Measurements from ENCODE around the gene LRP5.
"Not testable (repeated sequence)": the region's sequence is repeated elsewhere in the genome, so short reads cannot be mapped to it uniquely, and the experiment has no call there.

LRP5 gene

DNA sequence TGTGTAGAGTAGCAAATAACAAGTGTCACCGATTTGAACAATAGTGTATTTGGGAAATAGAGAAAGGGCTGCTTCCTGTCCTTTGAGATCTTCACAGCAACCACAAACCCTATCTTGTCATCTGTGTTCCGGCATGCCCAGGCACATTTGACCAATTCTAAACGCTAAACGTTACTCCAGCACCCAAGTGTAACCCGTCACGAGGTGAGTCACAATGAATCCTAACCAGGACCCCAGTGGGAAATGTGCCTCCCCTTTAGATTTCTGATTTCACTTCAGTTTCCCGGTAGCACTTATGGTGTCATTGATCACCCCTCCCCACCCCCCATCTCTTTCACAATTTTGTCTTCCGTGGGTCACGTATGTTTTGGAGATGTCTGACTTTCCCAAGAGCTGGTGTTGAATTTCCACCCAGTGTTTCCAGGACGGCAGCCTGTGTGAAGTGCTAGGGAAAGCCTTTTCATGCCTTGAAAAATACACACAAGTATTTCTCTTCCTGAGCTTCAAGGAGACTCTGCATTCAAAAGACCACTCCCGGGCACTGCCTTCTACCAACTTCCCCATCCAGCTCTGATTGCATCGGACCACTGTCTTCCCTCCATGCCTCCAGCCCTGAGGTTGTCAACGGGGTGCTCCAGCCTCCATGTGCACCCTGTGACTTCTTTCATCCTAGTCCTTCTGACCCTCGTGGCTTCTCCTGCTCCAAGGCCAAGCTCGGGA lies 30.1 kb upstream of the LRP5 start:
- DNase-seq (ENCODE audit: low read depth) = no peak

GRCh38 chr11:68282861-68283230 lies 29.5 kb upstream of the LRP5 start:
- DNase-seq (ENCODE audit: low read depth) = no peak

DNA sequence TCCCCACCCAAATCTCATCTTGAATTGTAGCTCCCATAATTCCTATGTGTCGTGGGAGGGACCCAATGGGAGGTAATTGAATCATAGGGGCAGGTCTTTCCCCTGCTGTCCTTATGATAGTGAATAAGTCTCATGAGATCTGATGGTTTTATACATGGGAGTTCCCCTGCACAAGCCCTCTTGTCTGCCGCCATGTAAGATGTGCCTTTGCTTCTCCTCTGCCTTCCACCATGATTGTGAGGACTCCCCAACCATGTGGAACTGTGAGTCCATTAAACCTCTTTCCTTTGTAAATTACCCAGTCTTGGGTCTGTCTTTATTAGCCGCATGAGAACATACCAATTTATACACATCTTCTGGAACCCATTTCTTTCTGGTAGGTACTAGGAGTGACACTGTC lies 27.8 kb upstream of the LRP5 start:
- not testable (repeated sequence) for DNase-seq (ENCODE audit: low read depth)

DNA sequence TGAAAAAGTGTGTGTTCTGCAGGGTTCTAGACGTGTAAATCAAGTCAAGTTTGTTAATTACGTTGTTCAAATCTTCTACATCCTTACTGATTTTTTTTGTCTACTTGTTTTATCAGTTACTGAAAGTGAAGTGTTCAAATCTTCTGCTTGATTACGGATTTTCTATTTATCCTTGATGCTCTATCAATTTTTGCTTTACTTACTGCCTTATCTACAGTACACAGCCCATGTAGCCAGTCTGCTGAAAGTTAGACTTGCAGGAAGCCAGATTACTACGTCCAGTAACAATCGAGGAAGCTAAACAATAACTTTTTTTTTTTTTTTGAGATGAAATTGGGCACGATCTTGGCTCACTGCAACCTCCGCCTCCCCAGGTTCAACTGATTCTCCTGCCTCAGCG lies 25.0 kb upstream of the LRP5 start:
- DNase-seq (ENCODE audit: low read depth) = no peak

GRCh38 chr11:68289456-68289855 lies 22.9 kb upstream of the LRP5 start:
- DNase-seq (ENCODE audit: low read depth) = no peak

- no peak for DNase-seq (ENCODE audit: low read depth)
Measured at GRCh38 chr11:68293708-68294107, 18.7 kb upstream of the LRP5 start.

GRCh38 chr11:68295271-68295670 lies 17.1 kb upstream of the LRP5 start:
- DNase-seq (ENCODE audit: low read depth) = no peak

DNA sequence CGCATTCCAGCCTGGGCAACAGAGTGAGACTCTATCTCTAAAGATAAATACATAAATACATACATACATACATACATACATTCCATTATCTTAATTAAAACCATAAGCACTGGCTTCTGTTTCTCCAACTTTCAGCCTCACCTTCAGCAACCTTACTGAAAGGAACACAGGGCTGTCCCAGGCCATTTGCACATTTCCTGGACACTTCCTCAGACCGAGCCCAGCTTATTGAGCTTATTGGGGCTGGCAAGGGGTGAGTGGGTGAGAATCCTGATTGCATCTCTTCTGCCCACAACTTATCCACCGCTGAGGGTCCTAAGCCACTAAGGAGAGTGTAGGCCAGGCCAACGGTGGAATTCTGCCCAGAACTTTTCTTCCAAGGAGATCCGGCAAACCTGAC lies 16.5 kb upstream of the LRP5 start:
- no peak for DNase-seq (ENCODE audit: low read depth)

GRCh38 chr11:68296344-68297051 lies 15.9 kb upstream of the LRP5 start:
- no peak for DNase-seq (ENCODE audit: low read depth)

DNA sequence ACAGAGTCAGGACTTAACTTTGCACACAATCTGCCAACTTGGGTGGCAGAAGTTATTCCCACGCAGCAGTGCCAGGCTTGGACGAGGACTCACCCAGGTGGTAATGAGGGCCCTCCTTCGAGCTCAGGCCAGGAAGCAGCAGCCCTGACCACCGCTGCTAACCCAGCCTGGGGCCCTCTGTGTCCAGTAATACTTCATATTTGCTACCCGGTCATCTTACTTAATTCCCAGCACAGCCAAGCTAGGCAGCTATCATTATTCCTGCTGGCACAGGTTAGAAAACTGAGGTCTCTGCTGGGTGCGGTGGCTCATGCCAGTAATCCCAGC lies 15.4 kb upstream of the LRP5 start:
- DNase-seq (ENCODE audit: low read depth) = no peak

DNA sequence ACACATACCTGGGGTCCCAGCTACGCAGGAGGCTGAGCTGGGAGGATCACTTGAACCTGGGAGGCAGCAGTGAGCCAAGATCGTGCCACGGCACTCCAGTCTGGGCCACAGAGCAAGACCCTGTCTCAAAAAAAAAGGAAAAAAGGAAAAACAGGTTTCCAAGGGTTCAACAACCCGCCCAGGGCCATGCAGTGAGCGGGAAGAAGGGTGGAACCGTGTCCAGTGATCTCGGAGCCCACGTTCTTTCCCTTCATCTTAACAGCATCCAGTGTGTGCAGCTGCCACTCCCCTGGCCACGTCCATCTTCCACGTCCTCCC lies 14.9 kb upstream of the LRP5 start:
- DNase-seq (ENCODE audit: low read depth) = no peak

- peak; percentile 49 for DNase-seq (ENCODE audit: low read depth)
Measured at GRCh38 chr11:68297812-68298658, 14.4 kb upstream of the LRP5 start.

DNA sequence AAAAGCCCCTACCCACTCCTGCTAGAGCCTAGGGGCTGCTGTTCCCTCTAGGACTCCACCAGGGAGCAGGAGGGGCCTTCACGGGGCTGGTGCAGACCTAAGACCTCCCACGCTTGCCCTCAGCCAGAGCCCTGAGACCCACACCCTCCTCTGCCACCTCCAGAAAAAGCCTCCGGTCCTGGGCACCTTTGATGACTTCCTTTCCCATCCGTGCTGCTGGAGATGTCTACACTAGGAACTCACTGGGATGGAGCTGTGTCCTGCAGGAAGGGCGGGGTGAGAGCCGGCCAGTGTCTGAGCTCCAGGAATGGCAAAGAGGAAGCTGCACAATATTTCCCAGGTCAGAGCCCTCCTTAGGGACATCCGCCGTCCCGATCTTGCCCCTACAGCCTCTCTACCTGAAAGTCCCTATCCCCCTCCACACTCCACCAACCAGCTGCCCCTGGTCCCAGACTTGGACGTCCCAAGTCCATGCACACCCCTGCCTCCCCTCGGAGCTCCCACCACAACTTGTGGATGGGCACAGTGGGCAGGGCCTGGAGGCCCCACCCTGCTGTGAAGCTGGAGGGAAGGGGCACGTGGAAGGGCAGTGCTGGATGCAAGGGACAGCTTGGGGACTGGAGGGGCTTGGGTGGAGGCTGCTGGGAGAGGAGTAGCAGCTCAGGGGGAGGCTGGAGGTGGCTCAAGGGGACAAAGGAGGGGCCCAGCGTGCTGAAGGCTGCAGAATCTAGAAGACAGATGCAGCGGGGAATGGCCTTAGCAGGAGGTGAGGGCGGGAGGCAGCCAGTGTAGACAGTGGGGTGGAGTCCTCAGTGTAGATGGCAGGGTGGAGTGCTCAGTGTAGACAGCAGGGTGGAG lies 13.5 kb upstream of the LRP5 start:
- DNase-seq (ENCODE audit: low read depth) = no peak

- DNase-seq (ENCODE audit: low read depth) = not testable (repeated sequence)
Measured at GRCh38 chr11:68299517-68299879, 12.9 kb upstream of the LRP5 start.

- no peak for DNase-seq (ENCODE audit: low read depth)
Measured at GRCh38 chr11:68300076-68300830, 12.1 kb upstream of the LRP5 start.

DNA sequence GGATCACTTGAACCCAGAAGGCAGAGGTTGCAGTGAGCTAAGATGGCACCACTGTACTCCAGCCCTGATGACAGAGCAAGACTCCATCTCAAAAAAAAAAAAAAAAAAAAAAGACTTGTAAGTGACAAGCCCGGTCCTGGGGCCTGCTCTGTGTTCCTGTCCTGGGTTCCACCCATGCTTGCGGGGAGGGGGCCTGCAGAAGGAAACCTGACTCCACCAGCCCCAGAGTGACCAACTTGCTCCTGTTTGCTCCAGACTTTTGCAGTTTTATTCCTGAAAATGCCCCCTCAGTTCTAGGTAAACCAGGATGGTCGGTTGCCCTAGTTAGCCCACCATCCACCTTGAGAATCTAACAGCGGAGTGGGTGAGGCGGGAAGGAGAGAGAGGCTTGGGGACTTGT lies 10.1 kb upstream of the LRP5 start:
- no peak for DNase-seq (ENCODE audit: low read depth)

- DNase-seq (ENCODE audit: low read depth) = no peak
Measured at GRCh38 chr11:68302670-68303069, 9.7 kb upstream of the LRP5 start.

DNA sequence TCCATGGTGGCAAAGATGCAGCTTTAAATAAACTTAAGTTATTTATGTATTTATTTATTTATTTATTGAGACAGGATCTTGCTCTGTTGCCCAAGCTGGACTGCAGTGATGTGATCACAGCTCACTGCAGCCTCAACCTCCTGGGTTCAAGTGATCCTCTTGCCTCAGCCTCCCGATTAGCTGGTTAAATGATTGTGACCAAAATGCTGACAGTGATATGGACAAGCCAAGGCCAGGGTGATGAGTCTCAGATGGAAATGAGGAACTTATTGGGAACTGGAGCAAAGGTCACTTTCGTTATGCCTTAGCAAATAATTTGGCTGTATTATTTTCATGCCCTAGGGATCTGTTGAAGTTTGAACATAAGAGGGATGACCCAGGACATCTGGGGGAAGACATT lies 9.3 kb upstream of the LRP5 start:
- no peak for DNase-seq (ENCODE audit: low read depth)

DNA sequence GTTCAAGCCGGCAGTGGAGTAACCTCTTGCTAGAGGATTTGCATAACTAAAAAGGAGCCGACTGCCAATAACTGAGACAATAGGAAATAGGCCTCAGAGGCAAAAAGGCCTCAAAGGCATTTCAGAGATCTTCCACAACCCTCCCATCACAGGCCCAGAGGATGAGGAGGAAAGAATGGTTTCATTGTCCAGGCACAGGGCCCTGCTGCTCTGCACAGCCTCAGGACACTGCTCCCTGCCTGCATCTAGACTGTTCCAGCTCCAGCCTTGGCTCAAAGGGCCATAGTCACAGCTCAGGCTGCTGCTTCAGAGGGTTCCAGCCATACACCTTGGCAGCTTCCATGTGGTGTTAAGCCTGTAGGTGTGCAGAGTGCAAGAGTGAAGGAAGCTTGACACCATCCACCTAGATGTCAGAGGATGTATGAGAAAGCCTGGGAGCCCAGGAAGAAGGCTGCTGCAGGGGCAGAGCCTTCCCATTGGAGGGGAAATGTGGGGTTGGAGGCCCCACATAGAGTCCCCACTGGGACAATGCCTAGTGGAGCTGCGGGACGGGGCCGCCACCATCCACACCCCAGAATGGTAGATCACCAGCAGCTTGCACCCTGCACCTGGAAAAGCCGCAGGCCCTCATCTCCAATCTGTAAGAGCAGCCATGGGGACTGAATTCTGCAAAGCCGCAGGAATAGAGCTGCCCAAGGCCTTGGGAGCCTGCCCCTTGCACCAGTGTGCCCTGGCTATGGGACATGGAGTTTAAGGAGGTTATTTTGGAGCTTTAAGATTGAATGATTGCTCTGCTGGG lies 8.2 kb upstream of the LRP5 start:
- DNase-seq (ENCODE audit: low read depth) = no peak

DNA sequence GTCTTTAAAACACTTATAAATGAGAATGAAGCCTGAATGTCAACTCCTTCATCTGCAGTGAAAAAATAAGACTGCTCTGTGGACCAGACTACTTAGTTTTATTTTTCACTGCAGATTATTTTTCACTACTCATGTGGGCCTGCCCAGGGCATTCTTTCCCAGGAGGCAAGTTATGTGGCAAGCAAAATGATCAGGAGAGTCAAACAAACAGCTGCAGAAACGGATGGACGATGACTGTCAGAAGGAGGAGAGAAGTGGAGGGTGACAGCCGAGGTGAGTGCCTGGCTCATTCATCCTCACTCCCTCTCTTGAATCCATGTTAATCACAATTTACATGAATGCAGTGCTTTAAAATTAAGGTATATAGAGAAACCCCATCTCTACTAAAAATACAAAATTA lies 5.8 kb upstream of the LRP5 start:
- no peak for DNase-seq (ENCODE audit: low read depth)

- no peak for DNase-seq (ENCODE audit: low read depth)
Measured at GRCh38 chr11:68308068-68308467, 4.3 kb upstream of the LRP5 start.

Data from T follicular helper cell (primary cell).